HCT116 (cell line): ENCODE results near the gene NAGK. TPM values are rescaled to one million over a fixed set of nuclear protein-coding genes. Genes with fewer than 3 reads are reported as not detected.

Experiments
- ATAC-seq: fragments of 200-7000 bp; cut with Tn5 transposase; 2 replicates; pipeline ENCODE4 v1.9.1; 2020; ENCODE audit warnings: mild to moderate bottlenecking, moderate library complexity
- BruUV-seq: library from RNA; stranded (reverse); fragments of 400-500 nt; replicated peaks from 2 replicates; lab custom pipeline; 2021; lab: Mats Ljungman, UMichigan
- CTCF ChIA-PET: fragments of 300-600 bp; sonication (Branson Sonifier 250); formaldehyde crosslinking; loops from one replicate; lab custom pipeline; 2021; ENCODE audit warnings: antibody characterized with exemption; lab: Charles Lee
- POLR2A ChIA-PET: fragments of 300-600, 350-600 bp; sonication (Branson Sonifier 250); formaldehyde crosslinking; loops from one replicate; lab custom pipeline; 2021; ENCODE audit warnings: antibody characterized with exemption; lab: Charles Lee
- RAD21 ChIA-PET, 2 experiments: fragments of 300-600 bp; sonication (Branson Sonifier 250); formaldehyde crosslinking; loops; one replicate each; lab custom pipeline; 2023; ENCODE audit warnings: low total read pairs in 2 of 2; ENCODE audit not compliant: uncharacterized antibody in 2 of 2, unreplicated experiment in 2 of 2, low non-redundant PET in 1 of 2; lab: Charles Lee
- DNase-seq: peaks from one replicate; pipeline ENCODE4 v3.0.0-alpha.2; 2010; ENCODE audit warnings: low read depth, low spot score
- H2AFZ ChIP-seq: fragments of 200-600 bp; shearing (Covaris generic), sonication (generic); 2 replicates; pipeline ENCODE4 v1.6.1; 2017; ENCODE audit warnings: low read depth, mixed run types, mixed read lengths, antibody characterized with exemption, low read length; ENCODE audit not compliant: poor library complexity, severe bottlenecking
- H3K27ac ChIP-seq: 2 replicates; pipeline ENCODE4 v1.5.1; 2012; ENCODE audit warnings: low read depth, low read length
- H3K27me3 ChIP-seq: fragments of 200-600 bp; sonication (generic); 2 replicates; pipeline ENCODE4 v1.6.1; 2016; ENCODE audit warnings: mixed run types, low read length, mixed read lengths; ENCODE audit not compliant: insufficient read depth
- H3K36me3 ChIP-seq, 2 experiments: fragments of 200-500 bp in 1 of 2; fragments of 200-600 bp in 1 of 2; sonication (Bioruptor generic) in 1 of 2; sonication (generic) in 1 of 2; 2 replicates each; pipeline versions ENCODE4 v1.5.1 to v1.6.1; 2014 to 2016; ENCODE audit warnings: low read length in 2 of 2, inconsistent platforms in 1 of 2, mixed read lengths in 1 of 2, mixed run types in 1 of 2; ENCODE audit not compliant: insufficient read depth in 2 of 2, control insufficient read depth in 1 of 2
- H3K4me1 ChIP-seq, 2 experiments: fragments of 200-600 bp in 1 of 2; sonication (generic) in 1 of 2; 2 replicates each; pipeline versions ENCODE4 v1.5.1 to v1.6.1; 2012 to 2017; ENCODE audit warnings: low read length in 2 of 2, inconsistent platforms in 1 of 2, mild to moderate bottlenecking in 1 of 2, mixed read lengths in 1 of 2, mixed run types in 1 of 2, moderate library complexity in 1 of 2; ENCODE audit not compliant: insufficient read depth in 2 of 2, control insufficient read depth in 1 of 2
- H3K4me2 ChIP-seq: fragments of 200-600 bp; sonication (generic); 2 replicates; pipeline ENCODE4 v1.6.1; 2017; ENCODE audit warnings: mixed run types, low read length, mixed read lengths
- H3K4me3 ChIP-seq, 2 experiments: fragments of 200-600 bp in 1 of 2; sonication (generic) in 1 of 2; replicated peaks in 1 of 2; 2 replicates each; pipeline ENCODE4 v1.5.1; 2011 to 2016; ENCODE audit warnings: low read length in 2 of 2, control low read depth in 1 of 2, low read depth in 1 of 2, mild to moderate bottlenecking in 1 of 2, mixed read lengths in 1 of 2, mixed run types in 1 of 2
- H3K79me2 ChIP-seq: fragments of 200-600 bp; sonication (generic); 2 replicates; pipeline ENCODE4 v1.6.1; 2017; ENCODE audit warnings: mild to moderate bottlenecking, mixed run types, low read length, moderate library complexity, mixed read lengths; ENCODE audit not compliant: insufficient read depth
- H3K9ac ChIP-seq: fragments of 200-600 bp; sonication (generic); 2 replicates; pipeline ENCODE4 v1.6.1; 2016; ENCODE audit warnings: low read length, mixed read lengths
- H3K9me2 ChIP-seq: fragments of 200-600 bp; sonication (generic), shearing (Covaris generic); 2 replicates; pipeline ENCODE4 v1.6.1; 2017; ENCODE audit warnings: mixed run types, mild to moderate bottlenecking, moderate library complexity; ENCODE audit not compliant: insufficient read depth
- H3K9me3 ChIP-seq, 2 experiments: fragments of 200-500 bp in 1 of 2; fragments of 200-600 bp in 1 of 2; sonication (Bioruptor generic) in 1 of 2; sonication (generic) in 1 of 2; 2 replicates each; pipeline ENCODE4 v1.6.1; 2014 to 2017; ENCODE audit warnings: low read length in 2 of 2, mixed read lengths in 2 of 2, inconsistent platforms in 1 of 2, low read depth in 1 of 2, mild to moderate bottlenecking in 1 of 2, mixed run types in 1 of 2, moderate library complexity in 1 of 2; ENCODE audit not compliant: control insufficient read depth in 1 of 2, insufficient read depth in 1 of 2
- H4K20me1 ChIP-seq: fragments of 200-600 bp; sonication (generic), shearing (Covaris generic); 2 replicates; pipeline ENCODE4 v1.6.1; 2017; ENCODE audit warnings: mixed run types, mild to moderate bottlenecking, moderate library complexity; ENCODE audit not compliant: insufficient read depth
- CBX3 ChIP-seq: IDR thresholded peaks from 2 replicates; pipeline ENCODE4 v1.6.1; 2012; ENCODE audit warnings: low read depth
- CEBPB ChIP-seq: IDR thresholded peaks from 2 replicates; pipeline ENCODE4 v1.6.1; 2012; ENCODE audit warnings: low read depth
- ELF1 ChIP-seq: IDR thresholded peaks from 2 replicates; pipeline ENCODE4 v1.6.1; 2012; ENCODE audit warnings: low read depth, borderline replicate concordance
- EZH2 ChIP-seq: fragments of 200-600 bp; sonication (generic); IDR thresholded peaks from 2 replicates; pipeline ENCODE4 v1.6.1; 2017; ENCODE audit warnings: antibody characterized with exemption, mixed run types
- EZH2phosphoT487 ChIP-seq: fragments of 200-600 bp; IDR thresholded peaks from 2 replicates; pipeline ENCODE4 v1.6.1; 2018; ENCODE audit warnings: antibody characterized with exemption, borderline replicate concordance
- FOSL1 ChIP-seq: IDR thresholded peaks from 2 replicates; pipeline ENCODE4 v1.6.1; 2012; ENCODE audit warnings: low read depth
- JUND ChIP-seq: IDR thresholded peaks from 2 replicates; pipeline ENCODE4 v1.6.1; 2012
- POLR2A ChIP-seq: IDR thresholded peaks from 2 replicates; pipeline ENCODE4 v1.7.0; 2011; ENCODE audit warnings: borderline replicate concordance; ENCODE audit not compliant: insufficient read depth, insufficient read length; ENCODE audit errors: extremely low read depth
- SIN3A ChIP-seq: IDR thresholded peaks from 2 replicates; pipeline ENCODE4 v1.6.1; 2012; ENCODE audit warnings: low read depth
- SP1 ChIP-seq: IDR thresholded peaks from 2 replicates; pipeline ENCODE4 v1.6.1; 2012; ENCODE audit warnings: low read depth
- TCF7L2 ChIP-seq: IDR thresholded peaks from 2 replicates; pipeline ENCODE4 v1.7.0; 2011; ENCODE audit warnings: borderline replicate concordance, inconsistent platforms; ENCODE audit not compliant: insufficient read depth, insufficient read length; ENCODE audit errors: extremely low read depth
- ZNF274 ChIP-seq: fragments of 200-500 bp; sonication (Bioruptor generic); IDR thresholded peaks from 2 replicates; pipeline ENCODE4 v1.6.1; 2014; ENCODE audit warnings: mild to moderate bottlenecking, low read depth, low read length, inconsistent platforms
- intact Hi-C: fragments of 100-400 bp; cut with micrococcal nuclease; formaldehyde crosslinking; loops from 2 replicates; pipeline ENCODE4 v1.10.0; 2022
- total RNA-seq: library from RNA; stranded (reverse); gene quantifications from one replicate; pipeline ENCODE4 v1.2.1, GENCODE V29; 2021; ENCODE audit not compliant: unreplicated experiment
- TF ChIP-seq, protein P1 (sequence below): IDR thresholded peaks from 2 replicates; pipeline ENCODE4 v1.6.1; 2012
- TF ChIP-seq, protein P2 (sequence below): IDR thresholded peaks from 2 replicates; pipeline ENCODE4 v1.6.1; 2012
- TF ChIP-seq, protein P3 (sequence below), 3 experiments: fragments of 200-600 bp in 1 of 3; sonication (generic) in 1 of 3; IDR thresholded peaks in 2 of 3; conservative IDR thresholded peaks in 1 of 3; 2 replicates each; pipeline ENCODE4 v1.5.1; 2012 to 2017; ENCODE audit warnings: low read depth in 2 of 3, low read length in 2 of 3, antibody characterized with exemption in 1 of 3, borderline replicate concordance in 1 of 3, control low read depth in 1 of 3, mild to moderate bottlenecking in 1 of 3, mixed read lengths in 1 of 3, mixed run types in 1 of 3, moderate library complexity in 1 of 3; ENCODE audit not compliant: insufficient read depth in 1 of 3
- TF ChIP-seq, protein P4 (sequence below): IDR thresholded peaks from 2 replicates; pipeline ENCODE4 v1.6.1; 2012; ENCODE audit warnings: low read depth

Gene NAGK
- total RNA-seq, 1 experiment from 2014 or later: 36.8 TPM

DNA sequence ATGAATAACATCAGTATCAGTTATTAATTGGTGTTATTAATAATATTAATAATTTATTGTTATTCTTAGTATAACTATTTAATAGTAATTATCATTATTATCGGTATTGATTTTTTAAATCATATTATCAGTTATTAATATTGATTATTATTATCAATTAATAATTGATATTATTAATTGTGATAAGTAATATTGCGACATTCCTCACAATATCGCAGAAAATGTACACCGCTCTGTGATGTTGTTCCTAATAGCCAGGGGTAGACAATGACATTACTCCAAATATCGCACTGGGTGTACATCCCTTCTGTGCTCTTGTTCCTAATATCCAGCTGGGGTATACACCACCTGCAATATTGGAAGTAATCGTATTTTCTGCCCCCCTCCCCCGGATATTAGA is 23.3 kb upstream of the NAGK start:
- Histone ChIP-seq H3K9ac (no peak overlapping the region), H3K27me3 (no peaks in the 10 kb centered on the region), H3K4me1 (peaks cover 3 to 8% of the 10 kb centered on the region in 2 experiments; a peak in 2 of 4 replicates), H3K9me2 (no peaks in the 10 kb centered on the region), H3K27ac (no peak overlapping the region)
- CTCF ChIA-PET: no interaction called here
- TF ChIP-seq, protein P1, sequence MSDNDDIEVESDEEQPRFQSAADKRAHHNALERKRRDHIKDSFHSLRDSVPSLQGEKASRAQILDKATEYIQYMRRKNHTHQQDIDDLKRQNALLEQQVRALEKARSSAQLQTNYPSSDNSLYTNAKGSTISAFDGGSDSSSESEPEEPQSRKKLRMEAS: no peak
- TF ChIP-seq ELF1: no peak
- no peak for TF ChIP-seq ZNF274
- TF ChIP-seq JUND: no peak
- no peak for TF ChIP-seq CEBPB
- TF ChIP-seq SP1: no peak
- TF ChIP-seq SIN3A: no peak
- no peak for TF ChIP-seq EZH2
- no peak for TF ChIP-seq CBX3
- TF ChIP-seq POLR2A: no peak
- TF ChIP-seq, all 23 proteins: peak for 0
- no peak overlapping the region for H2AFZ ChIP-seq
- DNase-seq: no peak
- ChIA-PET RAD21 (no interaction called here), POLR2A (no interaction called here)
- no peaks in the 10 kb centered on the region for H3K79me2 ChIP-seq
- ATAC-seq: no peak
- no peak overlapping the region for H3K4me3 ChIP-seq
- no peaks in the 10 kb centered on the region for H3K36me3 ChIP-seq
- H4K20me1 ChIP-seq: no peaks in the 10 kb centered on the region
- H3K9me3 ChIP-seq: no peaks in the 10 kb centered on the region
- intact Hi-C loops: no loop called here
- BruUV-seq: no TSS peak
- no peak overlapping the region for H3K4me2 ChIP-seq

DNA sequence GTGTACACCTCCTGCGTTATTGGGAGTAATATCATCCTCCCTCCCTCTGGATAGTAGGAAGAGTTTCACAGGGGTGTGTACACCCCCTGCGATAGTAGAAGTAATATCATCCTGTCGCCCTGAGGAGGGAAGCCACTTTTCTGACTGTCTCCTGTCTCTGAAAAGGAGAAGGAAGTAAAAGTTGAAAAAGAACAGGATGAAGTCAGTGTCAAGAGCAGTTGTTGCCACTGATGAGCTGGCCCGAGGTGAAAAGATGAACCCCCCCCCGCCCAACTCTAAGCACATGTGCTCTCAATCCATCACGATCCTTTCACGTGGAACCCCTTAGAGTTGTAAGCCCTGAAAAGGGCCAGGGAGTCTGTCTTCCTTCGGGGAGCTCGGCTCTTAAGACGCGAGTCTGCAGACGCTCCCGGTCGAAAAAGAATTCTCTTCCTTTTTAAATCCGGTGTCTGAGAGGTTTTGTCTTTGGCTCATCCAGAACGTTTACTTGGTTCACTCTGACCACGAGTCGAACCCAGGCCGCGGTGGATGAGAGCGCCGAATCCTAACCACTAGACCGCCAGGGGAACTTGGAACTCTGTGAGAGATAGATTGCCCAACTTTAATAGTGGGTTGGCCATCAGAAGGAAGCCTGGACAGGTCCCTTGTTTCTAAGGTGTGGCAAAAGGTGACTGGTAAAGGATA is 22.4 kb upstream of the NAGK start:
- Histone ChIP-seq H3K4me2 (no peak overlapping the region), H3K4me3 (no peak overlapping the region), H3K36me3 (no peaks in the 10 kb centered on the region), H4K20me1 (no peaks in the 10 kb centered on the region), H3K9ac (no peak overlapping the region), H3K4me1 (peaks cover 3 to 9% of the 10 kb centered on the region in 2 experiments; a peak in 2 of 4 replicates), H3K27ac (no peak overlapping the region), H3K79me2 (no peaks in the 10 kb centered on the region), H2AFZ (no peak overlapping the region), H3K9me3 (no peaks in the 10 kb centered on the region), H3K27me3 (no peaks in the 10 kb centered on the region), H3K9me2 (no peaks in the 10 kb centered on the region)
- ChIA-PET RAD21 (no interaction called here), POLR2A (no interaction called here), CTCF (no interaction called here)
- DNase-seq (no peak), ATAC-seq (no peak)
- no TSS peak for BruUV-seq
- intact Hi-C loops: no loop called here
- TF ChIP-seq, protein P2, sequence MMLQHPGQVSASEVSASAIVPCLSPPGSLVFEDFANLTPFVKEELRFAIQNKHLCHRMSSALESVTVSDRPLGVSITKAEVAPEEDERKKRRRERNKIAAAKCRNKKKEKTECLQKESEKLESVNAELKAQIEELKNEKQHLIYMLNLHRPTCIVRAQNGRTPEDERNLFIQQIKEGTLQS: no peak
- TF ChIP-seq, protein P3, sequence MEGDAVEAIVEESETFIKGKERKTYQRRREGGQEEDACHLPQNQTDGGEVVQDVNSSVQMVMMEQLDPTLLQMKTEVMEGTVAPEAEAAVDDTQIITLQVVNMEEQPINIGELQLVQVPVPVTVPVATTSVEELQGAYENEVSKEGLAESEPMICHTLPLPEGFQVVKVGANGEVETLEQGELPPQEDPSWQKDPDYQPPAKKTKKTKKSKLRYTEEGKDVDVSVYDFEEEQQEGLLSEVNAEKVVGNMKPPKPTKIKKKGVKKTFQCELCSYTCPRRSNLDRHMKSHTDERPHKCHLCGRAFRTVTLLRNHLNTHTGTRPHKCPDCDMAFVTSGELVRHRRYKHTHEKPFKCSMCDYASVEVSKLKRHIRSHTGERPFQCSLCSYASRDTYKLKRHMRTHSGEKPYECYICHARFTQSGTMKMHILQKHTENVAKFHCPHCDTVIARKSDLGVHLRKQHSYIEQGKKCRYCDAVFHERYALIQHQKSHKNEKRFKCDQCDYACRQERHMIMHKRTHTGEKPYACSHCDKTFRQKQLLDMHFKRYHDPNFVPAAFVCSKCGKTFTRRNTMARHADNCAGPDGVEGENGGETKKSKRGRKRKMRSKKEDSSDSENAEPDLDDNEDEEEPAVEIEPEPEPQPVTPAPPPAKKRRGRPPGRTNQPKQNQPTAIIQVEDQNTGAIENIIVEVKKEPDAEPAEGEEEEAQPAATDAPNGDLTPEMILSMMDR (IDR thresholded peaks at IDR 0.05 in 2 of 3, conservative IDR thresholded peaks at IDR 0.05 in 1 of 3; ENCODE audit: borderline replicate concordance in 1 of 3, insufficient read depth in 1 of 3, low read depth in 2 of 3, low read length in 2 of 3): no peak
- TF ChIP-seq EZH2phosphoT487: no peak
- no peak for TF ChIP-seq TCF7L2
- no peak for TF ChIP-seq CEBPB
- no peak for TF ChIP-seq SP1
- no peak for TF ChIP-seq SIN3A
- TF ChIP-seq FOSL1: no peak
- TF ChIP-seq POLR2A: no peak
- TF ChIP-seq, protein P4, sequence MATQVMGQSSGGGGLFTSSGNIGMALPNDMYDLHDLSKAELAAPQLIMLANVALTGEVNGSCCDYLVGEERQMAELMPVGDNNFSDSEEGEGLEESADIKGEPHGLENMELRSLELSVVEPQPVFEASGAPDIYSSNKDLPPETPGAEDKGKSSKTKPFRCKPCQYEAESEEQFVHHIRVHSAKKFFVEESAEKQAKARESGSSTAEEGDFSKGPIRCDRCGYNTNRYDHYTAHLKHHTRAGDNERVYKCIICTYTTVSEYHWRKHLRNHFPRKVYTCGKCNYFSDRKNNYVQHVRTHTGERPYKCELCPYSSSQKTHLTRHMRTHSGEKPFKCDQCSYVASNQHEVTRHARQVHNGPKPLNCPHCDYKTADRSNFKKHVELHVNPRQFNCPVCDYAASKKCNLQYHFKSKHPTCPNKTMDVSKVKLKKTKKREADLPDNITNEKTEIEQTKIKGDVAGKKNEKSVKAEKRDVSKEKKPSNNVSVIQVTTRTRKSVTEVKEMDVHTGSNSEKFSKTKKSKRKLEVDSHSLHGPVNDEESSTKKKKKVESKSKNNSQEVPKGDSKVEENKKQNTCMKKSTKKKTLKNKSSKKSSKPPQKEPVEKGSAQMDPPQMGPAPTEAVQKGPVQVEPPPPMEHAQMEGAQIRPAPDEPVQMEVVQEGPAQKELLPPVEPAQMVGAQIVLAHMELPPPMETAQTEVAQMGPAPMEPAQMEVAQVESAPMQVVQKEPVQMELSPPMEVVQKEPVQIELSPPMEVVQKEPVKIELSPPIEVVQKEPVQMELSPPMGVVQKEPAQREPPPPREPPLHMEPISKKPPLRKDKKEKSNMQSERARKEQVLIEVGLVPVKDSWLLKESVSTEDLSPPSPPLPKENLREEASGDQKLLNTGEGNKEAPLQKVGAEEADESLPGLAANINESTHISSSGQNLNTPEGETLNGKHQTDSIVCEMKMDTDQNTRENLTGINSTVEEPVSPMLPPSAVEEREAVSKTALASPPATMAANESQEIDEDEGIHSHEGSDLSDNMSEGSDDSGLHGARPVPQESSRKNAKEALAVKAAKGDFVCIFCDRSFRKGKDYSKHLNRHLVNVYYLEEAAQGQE: no peak
